ENCODE measurements around the gene TSPAN7. TPM values are rescaled to one million over a fixed set of nuclear protein-coding genes. Genes with fewer than 3 reads are reported as not detected.

The TSPAN7 gene
- total and polyA plus RNA-seq, 2 of the 4 experiments (the other 2 are of a cell fraction) = not detected

- no peak overlapping the region for H2AFZ ChIP-seq (replicated peaks; ENCODE audit: low read length, poor library complexity)
- H3K27me3 ChIP-seq (ENCODE audit: control insufficient read depth, insufficient read depth, low read length) = peaks cover 5% of the 10 kb centered on the region; the same call in 1 of the 2 replicates
- H4K91ac ChIP-seq (ENCODE audit: insufficient read depth, low read depth, low read length) = no peak overlapping the region
- H3K4me1 ChIP-seq (ENCODE audit: control insufficient read depth, insufficient read depth, low read length) = no peaks in the 10 kb centered on the region
- H2BK120ac ChIP-seq (ENCODE audit: low read depth, low read length) = no peak overlapping the region
- no peak overlapping the region for H3K4me3 ChIP-seq (ENCODE audit: insufficient read depth, low read depth, low read length)
- no peak for ATAC-seq (ENCODE audit: low read depth)
- peak; percentile 8 for DNase-seq
- POLR2A ChIA-PET (ENCODE audit: unreplicated experiment) = no interaction called here
- H3K18ac ChIP-seq (ENCODE audit: low read depth, low read length) = no peak overlapping the region
- H2AK9ac ChIP-seq (replicated peaks; ENCODE audit: low read depth, low read length, poor library complexity) = no peak overlapping the region
- no peak overlapping the region for H2BK5ac ChIP-seq (ENCODE audit: low read depth, low read length, poor library complexity, severe bottlenecking)
- no peak for TF ChIP-seq MAZ (IDR thresholded peaks at IDR 0.05; ENCODE audit: borderline replicate concordance, low read depth, low read length)
- TF ChIP-seq MXI1 (IDR thresholded peaks at IDR 0.05; ENCODE audit: borderline replicate concordance, low read depth, low read length) = no peak
- peak; percentile 16; the same call in 1 of the 2 replicates for TF ChIP-seq RAD21 (IDR thresholded peaks at IDR 0.05; ENCODE audit: low read length)
- no peak for TF ChIP-seq MAFK (IDR thresholded peaks at IDR 0.05; ENCODE audit: low read depth, low read length)
- TF ChIP-seq FOS (IDR thresholded peaks at IDR 0.05; ENCODE audit: low read depth, low read length) = no peak
- TF ChIP-seq BHLHE40 (IDR thresholded peaks at IDR 0.05; ENCODE audit: low read depth, low read length) = no peak
- no peak for TF ChIP-seq CHD1 (IDR thresholded peaks at IDR 0.05; ENCODE audit: low read depth, low read length)
- TF ChIP-seq, protein P1, sequence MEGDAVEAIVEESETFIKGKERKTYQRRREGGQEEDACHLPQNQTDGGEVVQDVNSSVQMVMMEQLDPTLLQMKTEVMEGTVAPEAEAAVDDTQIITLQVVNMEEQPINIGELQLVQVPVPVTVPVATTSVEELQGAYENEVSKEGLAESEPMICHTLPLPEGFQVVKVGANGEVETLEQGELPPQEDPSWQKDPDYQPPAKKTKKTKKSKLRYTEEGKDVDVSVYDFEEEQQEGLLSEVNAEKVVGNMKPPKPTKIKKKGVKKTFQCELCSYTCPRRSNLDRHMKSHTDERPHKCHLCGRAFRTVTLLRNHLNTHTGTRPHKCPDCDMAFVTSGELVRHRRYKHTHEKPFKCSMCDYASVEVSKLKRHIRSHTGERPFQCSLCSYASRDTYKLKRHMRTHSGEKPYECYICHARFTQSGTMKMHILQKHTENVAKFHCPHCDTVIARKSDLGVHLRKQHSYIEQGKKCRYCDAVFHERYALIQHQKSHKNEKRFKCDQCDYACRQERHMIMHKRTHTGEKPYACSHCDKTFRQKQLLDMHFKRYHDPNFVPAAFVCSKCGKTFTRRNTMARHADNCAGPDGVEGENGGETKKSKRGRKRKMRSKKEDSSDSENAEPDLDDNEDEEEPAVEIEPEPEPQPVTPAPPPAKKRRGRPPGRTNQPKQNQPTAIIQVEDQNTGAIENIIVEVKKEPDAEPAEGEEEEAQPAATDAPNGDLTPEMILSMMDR (conservative IDR thresholded peaks at IDR 0.05; ENCODE audit: low read depth, low read length) = peak; percentile 38
- no peak for TF ChIP-seq RFX5 (IDR thresholded peaks at IDR 0.05; ENCODE audit: low read depth, low read length)
- no peak overlapping the region for H2AK5ac ChIP-seq (ENCODE audit: low read depth, low read length)
- intact Hi-C loops (cut with micrococcal nuclease) = no loop called here
- no peaks in the 10 kb centered on the region for H4K20me1 ChIP-seq (ENCODE audit: insufficient read depth, low read length)
- no peaks in the 10 kb centered on the region for H3K79me1 ChIP-seq (ENCODE audit: low read depth in 1 of 2, low read length in 2 of 2)
- no peak overlapping the region for H3K14ac ChIP-seq (replicated peaks; ENCODE audit: low read depth, low read length)
- H3K27ac ChIP-seq (ENCODE audit: insufficient read depth, low read length) = no peak overlapping the region
- no peak overlapping the region for H3K4me2 ChIP-seq (ENCODE audit: low read depth, low read length)
- H2BK20ac ChIP-seq (ENCODE audit: low read depth, low read length) = no peak overlapping the region
- in situ Hi-C loops (cut with MboI; ENCODE audit: low sequenced_read_pairs) = no loop called here
- no peaks in the 10 kb centered on the region for H3K9me1 ChIP-seq (ENCODE audit: insufficient read depth, low read length)
- H3K9me3 ChIP-seq (ENCODE audit: control insufficient read depth, insufficient read depth, low read length) = no peaks in the 10 kb centered on the region
- CTCF ChIA-PET = interaction anchor here (0.5 kb wide), 1 partner anchor 36 kb away, joined by 3 read pairs; no protein-coding TSS in a partner anchor
- no peaks in the 10 kb centered on the region for H3K36me3 ChIP-seq (ENCODE audit: control insufficient read depth, insufficient read depth, low read length)
- H2BK15ac ChIP-seq (ENCODE audit: low read depth, low read length) = no peak overlapping the region
- H3K56ac ChIP-seq (ENCODE audit: extremely low read depth, insufficient read depth, low read length) = no peak overlapping the region
- no peak overlapping the region for H3K4ac ChIP-seq (ENCODE audit: low read depth, low read length)
- BruUV-seq (replicated peaks) = no TSS peak
- dilution Hi-C loops (cut with HindIII; ENCODE audit: low sequenced_read_pairs, unreplicated experiment) = no loop called here
- no peak overlapping the region for H3K9ac ChIP-seq (ENCODE audit: low read depth, low read length)
- no peak overlapping the region for H3K23ac ChIP-seq (ENCODE audit: low read depth, low read length)
- H4K8ac ChIP-seq (ENCODE audit: low read depth in 2 of 2, low read length in 2 of 2) = no peak overlapping the region
- no peak overlapping the region for H4K5ac ChIP-seq (ENCODE audit: low read depth, low read length)
These were observed 66.3 kb downstream of the TSPAN7 start for GRCh38 chrX:38627683-38628082.

Data from IMR-90 (cell line).